ENCODE data around the gene NKIRAS2. TPM values are rescaled to one million over a fixed set of nuclear protein-coding genes. Genes with fewer than 3 reads are reported as not detected.

The NKIRAS2 gene
- polyA plus RNA-seq, 1 donor from 2014 or later = 60.2 TPM

DNA sequence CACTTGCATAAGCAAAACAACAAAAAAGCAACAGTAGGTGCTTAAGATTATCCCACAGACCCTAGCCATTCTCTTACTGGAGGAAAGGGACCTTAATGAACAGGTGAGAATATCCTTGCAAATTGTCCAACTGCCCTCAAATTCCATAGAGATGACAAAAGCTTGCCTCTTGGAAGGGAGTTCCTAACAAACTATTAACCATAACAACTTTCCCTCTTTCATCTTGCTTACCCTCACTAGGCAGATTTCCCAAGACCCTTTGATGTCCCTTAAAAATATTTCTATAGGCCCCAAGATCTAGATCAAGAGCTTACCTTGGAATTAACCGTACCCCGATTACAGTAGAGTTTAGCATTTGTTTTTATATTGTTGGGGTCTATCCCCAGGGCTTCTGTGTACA lies 31.5 kb upstream of the NKIRAS2 start:
- Histone ChIP-seq H3K4me3 (ENCODE audit: low read length) (no peak overlapping the region), H3K9me3 (ENCODE audit: low read length) (no peaks in the 10 kb centered on the region), H4K20me1 (ENCODE audit: insufficient read depth) (no peaks in the 10 kb centered on the region), H3K79me2 (replicated peaks; ENCODE audit: insufficient read depth, low read length) (no peaks in the 10 kb centered on the region), H3K36me3 (ENCODE audit: insufficient read depth, low read length) (peaks cover 13% of the 10 kb centered on the region), H3K27me3 (ENCODE audit: insufficient read depth, low read depth, low read length) (no peaks in the 10 kb centered on the region), H3K9me2 (ENCODE audit: insufficient read depth, low read length) (no peaks in the 10 kb centered on the region), H3F3A (ENCODE audit: insufficient read depth, low read length, poor library complexity, severe bottlenecking) (no peaks in the 10 kb centered on the region), H3K9ac (ENCODE audit: low read length) (no peak overlapping the region), H3K4me2 (ENCODE audit: low read length) (no peak overlapping the region), H2AFZ (ENCODE audit: low read depth, low read length) (no peak overlapping the region), H3K27ac (ENCODE audit: low read length) (no peak overlapping the region)
- TF ChIP-seq, protein P1, sequence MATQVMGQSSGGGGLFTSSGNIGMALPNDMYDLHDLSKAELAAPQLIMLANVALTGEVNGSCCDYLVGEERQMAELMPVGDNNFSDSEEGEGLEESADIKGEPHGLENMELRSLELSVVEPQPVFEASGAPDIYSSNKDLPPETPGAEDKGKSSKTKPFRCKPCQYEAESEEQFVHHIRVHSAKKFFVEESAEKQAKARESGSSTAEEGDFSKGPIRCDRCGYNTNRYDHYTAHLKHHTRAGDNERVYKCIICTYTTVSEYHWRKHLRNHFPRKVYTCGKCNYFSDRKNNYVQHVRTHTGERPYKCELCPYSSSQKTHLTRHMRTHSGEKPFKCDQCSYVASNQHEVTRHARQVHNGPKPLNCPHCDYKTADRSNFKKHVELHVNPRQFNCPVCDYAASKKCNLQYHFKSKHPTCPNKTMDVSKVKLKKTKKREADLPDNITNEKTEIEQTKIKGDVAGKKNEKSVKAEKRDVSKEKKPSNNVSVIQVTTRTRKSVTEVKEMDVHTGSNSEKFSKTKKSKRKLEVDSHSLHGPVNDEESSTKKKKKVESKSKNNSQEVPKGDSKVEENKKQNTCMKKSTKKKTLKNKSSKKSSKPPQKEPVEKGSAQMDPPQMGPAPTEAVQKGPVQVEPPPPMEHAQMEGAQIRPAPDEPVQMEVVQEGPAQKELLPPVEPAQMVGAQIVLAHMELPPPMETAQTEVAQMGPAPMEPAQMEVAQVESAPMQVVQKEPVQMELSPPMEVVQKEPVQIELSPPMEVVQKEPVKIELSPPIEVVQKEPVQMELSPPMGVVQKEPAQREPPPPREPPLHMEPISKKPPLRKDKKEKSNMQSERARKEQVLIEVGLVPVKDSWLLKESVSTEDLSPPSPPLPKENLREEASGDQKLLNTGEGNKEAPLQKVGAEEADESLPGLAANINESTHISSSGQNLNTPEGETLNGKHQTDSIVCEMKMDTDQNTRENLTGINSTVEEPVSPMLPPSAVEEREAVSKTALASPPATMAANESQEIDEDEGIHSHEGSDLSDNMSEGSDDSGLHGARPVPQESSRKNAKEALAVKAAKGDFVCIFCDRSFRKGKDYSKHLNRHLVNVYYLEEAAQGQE (IDR thresholded peaks at IDR 0.05; ENCODE audit: borderline replicate concordance) = no peak
- TF ChIP-seq MXI1 (conservative IDR thresholded peaks at IDR 0.05; ENCODE audit: poor library complexity, severe bottlenecking) (no peak), EZH2 (IDR thresholded peaks at IDR 0.05; ENCODE audit: borderline replicate concordance, insufficient read depth, low read length, poor library complexity, severe bottlenecking) (no peak), TAF1 (IDR thresholded peaks at IDR 0.05; ENCODE audit: low read depth) (no peak), SMC3 (conservative IDR thresholded peaks at IDR 0.05; ENCODE audit: poor library complexity) (no peak)
- TF ChIP-seq, protein P2, sequence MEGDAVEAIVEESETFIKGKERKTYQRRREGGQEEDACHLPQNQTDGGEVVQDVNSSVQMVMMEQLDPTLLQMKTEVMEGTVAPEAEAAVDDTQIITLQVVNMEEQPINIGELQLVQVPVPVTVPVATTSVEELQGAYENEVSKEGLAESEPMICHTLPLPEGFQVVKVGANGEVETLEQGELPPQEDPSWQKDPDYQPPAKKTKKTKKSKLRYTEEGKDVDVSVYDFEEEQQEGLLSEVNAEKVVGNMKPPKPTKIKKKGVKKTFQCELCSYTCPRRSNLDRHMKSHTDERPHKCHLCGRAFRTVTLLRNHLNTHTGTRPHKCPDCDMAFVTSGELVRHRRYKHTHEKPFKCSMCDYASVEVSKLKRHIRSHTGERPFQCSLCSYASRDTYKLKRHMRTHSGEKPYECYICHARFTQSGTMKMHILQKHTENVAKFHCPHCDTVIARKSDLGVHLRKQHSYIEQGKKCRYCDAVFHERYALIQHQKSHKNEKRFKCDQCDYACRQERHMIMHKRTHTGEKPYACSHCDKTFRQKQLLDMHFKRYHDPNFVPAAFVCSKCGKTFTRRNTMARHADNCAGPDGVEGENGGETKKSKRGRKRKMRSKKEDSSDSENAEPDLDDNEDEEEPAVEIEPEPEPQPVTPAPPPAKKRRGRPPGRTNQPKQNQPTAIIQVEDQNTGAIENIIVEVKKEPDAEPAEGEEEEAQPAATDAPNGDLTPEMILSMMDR (IDR thresholded peaks at IDR 0.05; ENCODE audit: poor library complexity, severe bottlenecking) = no peak

DNA sequence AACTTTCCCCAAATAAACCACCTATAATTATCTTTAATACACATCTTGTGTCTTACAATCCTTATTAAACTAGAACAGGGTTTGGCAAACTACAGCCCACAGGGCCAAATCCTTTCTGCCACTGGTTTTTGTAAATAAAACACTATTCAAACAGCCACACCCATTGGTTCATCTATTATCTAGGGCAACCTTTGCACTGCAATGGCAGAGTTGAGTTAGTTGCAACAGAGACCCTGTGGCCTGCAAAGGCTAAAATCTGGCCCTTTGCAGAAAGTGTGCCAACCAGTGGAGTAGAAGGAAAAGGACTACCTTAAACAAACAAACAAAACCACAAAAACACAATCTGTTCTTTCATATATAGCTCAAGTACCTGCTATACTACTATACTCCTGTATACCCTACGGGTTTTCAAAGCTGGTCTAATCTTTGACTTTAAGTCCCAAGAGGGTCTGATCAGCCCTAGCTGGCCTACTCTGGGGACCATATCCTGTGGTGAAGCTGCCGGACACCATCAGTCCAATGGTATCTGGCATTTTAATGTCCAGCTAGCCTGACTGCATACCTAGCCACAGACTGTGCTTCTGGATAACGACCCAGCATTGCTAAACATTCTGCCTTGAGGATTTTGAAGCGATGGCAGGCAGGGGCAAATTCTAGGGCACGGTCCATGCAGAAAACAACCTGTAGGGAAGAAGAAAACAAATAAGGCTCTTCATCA lies 30.0 kb upstream of the NKIRAS2 start:
- no peak overlapping the region for H3K27ac ChIP-seq (ENCODE audit: low read length)
- H3K9me3 ChIP-seq (ENCODE audit: low read length) = no peaks in the 10 kb centered on the region
- H3F3A ChIP-seq (ENCODE audit: insufficient read depth, low read length, poor library complexity, severe bottlenecking) = no peaks in the 10 kb centered on the region
- H3K9me2 ChIP-seq (ENCODE audit: insufficient read depth, low read length) = no peaks in the 10 kb centered on the region
- H3K27me3 ChIP-seq (ENCODE audit: insufficient read depth, low read depth, low read length) = no peaks in the 10 kb centered on the region
- H4K20me1 ChIP-seq (ENCODE audit: insufficient read depth) = no peaks in the 10 kb centered on the region
- no peak overlapping the region for H2AFZ ChIP-seq (ENCODE audit: low read depth, low read length)
- no peaks in the 10 kb centered on the region for H3K79me2 ChIP-seq (replicated peaks; ENCODE audit: insufficient read depth, low read length)
- no peak overlapping the region for H3K4me3 ChIP-seq (ENCODE audit: low read length)
- H3K9ac ChIP-seq (ENCODE audit: low read length) = no peak overlapping the region
- TF ChIP-seq RAD21 (conservative IDR thresholded peaks at IDR 0.05) = no peak
- TF ChIP-seq SMC3 (conservative IDR thresholded peaks at IDR 0.05; ENCODE audit: poor library complexity) = no peak
- no peak for TF ChIP-seq POLR2AphosphoS5 (IDR thresholded peaks at IDR 0.05)
- TF ChIP-seq, protein P2 (IDR thresholded peaks at IDR 0.05; ENCODE audit: poor library complexity, severe bottlenecking) = no peak
- TF ChIP-seq EZH2 (IDR thresholded peaks at IDR 0.05; ENCODE audit: borderline replicate concordance, insufficient read depth, low read length, poor library complexity, severe bottlenecking) = no peak
- no peak for TF ChIP-seq MXI1 (conservative IDR thresholded peaks at IDR 0.05; ENCODE audit: poor library complexity, severe bottlenecking)
- TF ChIP-seq TAF1 (IDR thresholded peaks at IDR 0.05; ENCODE audit: low read depth) = no peak
- TF ChIP-seq EP300 (conservative IDR thresholded peaks at IDR 0.05; ENCODE audit: poor library complexity, severe bottlenecking) = no peak
- TF ChIP-seq, protein P1 (IDR thresholded peaks at IDR 0.05; ENCODE audit: borderline replicate concordance) = no peak
- H3K36me3 ChIP-seq (ENCODE audit: insufficient read depth, low read length) = peaks cover 12% of the 10 kb centered on the region
- H3K4me2 ChIP-seq (ENCODE audit: low read length) = no peak overlapping the region

All from neural cell (in vitro differentiated cells).